Coronary artery (tissue), 2 donors: Measurements from ENCODE around the gene DYNLT2B.
"Not testable (repeated sequence)": the region's sequence is repeated elsewhere in the genome, so short reads cannot be mapped to it uniquely, and the experiment has no call there.

ENCODE experiments used
- DNase-seq: peaks from one replicate; pipeline ENCODE4 v3.0.0-alpha.2; 2017; ENCODE audit warnings: low spot score
- H3K27ac ChIP-seq, 2 donors: fragments of 200-600 bp; sonication (generic); one replicate each; pipeline ENCODE4 v1.5.1; 2016 to 2019
- H3K4me3 ChIP-seq: fragments of 200-600 bp; sonication (generic); 2 replicates; pipeline ENCODE4 v1.5.1; 2016; ENCODE audit warnings: mild to moderate bottlenecking, moderate library complexity
- TF ChIP-seq, protein P1 (sequence below): fragments of 200-600 bp; sonication (generic); IDR thresholded peaks from one replicate; pipeline ENCODE4 v1.5.1; 2019; ENCODE audit warnings: antibody characterized with exemption

The DYNLT2B gene

DNA sequence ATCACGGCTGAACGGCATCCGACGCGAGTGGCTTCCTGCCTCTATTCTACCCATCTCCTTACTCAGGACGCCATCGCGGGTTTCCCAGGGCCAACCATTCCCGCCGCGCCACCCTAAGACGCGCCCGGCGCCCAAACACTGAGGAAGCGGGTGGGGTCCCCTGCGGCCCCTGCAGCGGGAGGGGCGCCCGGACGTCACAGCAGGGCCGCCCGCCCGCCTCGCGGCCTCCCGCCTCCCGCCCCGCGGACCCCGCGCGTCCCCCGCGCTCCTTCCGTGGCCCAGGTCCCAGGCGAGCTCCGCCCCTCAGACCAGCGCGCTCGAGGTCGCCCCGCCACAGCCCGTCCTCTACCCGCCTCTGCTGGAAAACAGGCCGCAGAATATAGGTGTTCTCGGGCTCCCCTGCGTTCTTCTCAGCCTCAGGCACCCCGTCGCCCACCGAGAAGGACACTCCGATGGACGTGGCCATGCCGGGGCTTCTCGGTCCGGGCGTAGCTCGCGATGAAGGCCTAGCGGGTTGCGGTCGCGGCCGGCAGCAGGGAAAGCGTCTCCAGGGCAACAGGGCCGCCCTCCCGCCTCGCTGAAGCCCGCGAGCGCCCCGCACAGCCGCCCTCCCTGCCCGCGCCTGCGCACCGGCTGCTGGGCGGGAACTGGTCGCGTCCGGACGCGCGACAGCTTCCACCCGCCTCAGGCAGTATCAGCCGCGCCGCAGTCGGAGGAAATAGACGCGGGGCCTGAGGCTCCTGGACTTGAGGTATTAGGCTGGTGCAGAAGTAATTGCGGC lies at the start of gene DYNLT2B:
Gene DYNLT2B, minus strand, starts transcription at position 554 of the 781 bp plus-strand sequence. Its CDS starts 88 bp downstream, at position 466.
- peak within 1 kb of the TSS; percentile 91 for H3K4me3 ChIP-seq
- TF ChIP-seq, protein P1, sequence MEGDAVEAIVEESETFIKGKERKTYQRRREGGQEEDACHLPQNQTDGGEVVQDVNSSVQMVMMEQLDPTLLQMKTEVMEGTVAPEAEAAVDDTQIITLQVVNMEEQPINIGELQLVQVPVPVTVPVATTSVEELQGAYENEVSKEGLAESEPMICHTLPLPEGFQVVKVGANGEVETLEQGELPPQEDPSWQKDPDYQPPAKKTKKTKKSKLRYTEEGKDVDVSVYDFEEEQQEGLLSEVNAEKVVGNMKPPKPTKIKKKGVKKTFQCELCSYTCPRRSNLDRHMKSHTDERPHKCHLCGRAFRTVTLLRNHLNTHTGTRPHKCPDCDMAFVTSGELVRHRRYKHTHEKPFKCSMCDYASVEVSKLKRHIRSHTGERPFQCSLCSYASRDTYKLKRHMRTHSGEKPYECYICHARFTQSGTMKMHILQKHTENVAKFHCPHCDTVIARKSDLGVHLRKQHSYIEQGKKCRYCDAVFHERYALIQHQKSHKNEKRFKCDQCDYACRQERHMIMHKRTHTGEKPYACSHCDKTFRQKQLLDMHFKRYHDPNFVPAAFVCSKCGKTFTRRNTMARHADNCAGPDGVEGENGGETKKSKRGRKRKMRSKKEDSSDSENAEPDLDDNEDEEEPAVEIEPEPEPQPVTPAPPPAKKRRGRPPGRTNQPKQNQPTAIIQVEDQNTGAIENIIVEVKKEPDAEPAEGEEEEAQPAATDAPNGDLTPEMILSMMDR = no peak
- H3K27ac ChIP-seq = peak within 1 kb of the TSS; percentile 90 to 94
- DNase-seq = peak; percentile 88

DNA sequence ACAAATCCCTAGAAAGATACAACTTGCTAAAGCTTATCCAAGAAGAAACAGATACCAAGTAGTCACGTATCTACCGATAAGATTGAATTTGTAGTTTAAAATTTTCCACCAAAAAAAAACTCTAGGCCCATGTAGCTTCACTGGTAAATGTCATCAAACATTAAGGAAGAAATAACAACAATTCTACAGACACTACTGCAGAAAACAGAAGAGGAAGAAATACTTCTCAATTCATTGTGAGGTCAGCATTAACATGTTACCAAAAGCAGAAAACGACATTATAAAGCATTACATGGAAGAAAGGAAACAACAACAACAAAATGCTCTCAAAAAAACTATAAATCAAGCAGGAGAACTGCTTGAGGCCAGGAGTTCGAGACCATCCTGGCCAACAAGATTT lies 47.7 kb upstream of the DYNLT2B start:
- H3K27ac ChIP-seq = no peak overlapping the region
- H3K4me3 ChIP-seq = no peak overlapping the region
- TF ChIP-seq, protein P1 = no peak
- no peak for DNase-seq

DNA sequence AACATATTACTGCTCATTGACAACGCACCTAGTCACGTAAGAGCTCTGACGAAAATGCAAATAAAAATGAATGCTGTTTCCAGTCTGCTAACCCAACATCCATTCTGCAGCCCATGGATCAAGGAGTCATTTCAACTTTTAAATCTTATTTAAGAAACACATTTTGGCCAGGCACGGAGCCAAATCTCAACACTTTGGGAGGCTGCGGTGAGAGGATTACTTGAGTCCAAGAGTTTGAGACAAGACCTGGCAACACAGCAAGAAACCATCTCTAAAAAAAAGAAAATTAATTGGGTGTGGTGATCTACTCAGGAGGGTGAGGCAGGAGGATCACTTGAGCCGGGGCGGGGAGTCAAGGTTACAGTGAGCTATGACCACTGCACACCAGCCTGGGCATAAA lies 42.5 kb upstream of the DYNLT2B start:
- no peak for DNase-seq
- H3K27ac ChIP-seq = no peak overlapping the region
- TF ChIP-seq, protein P1 = no peak
- no peak overlapping the region for H3K4me3 ChIP-seq

DNA sequence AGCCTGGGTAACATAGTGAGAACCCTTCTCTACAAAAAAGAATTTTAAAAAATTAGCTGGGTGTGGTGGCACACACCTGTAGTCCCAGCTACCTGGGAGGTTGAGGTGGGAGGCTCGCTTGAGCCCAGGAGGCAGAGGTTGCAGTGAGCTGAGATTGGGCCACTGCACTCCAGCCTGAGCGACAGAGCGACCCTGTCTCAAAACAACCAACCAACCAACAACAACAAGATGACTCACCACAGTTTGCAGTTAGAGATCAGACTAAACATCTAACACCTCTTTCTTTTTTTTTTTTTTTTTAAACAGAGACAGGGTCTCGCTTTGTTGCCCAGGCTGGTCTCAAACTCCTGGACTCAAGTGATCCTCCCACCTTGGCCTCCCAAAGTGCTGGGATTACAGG lies 40.5 kb upstream of the DYNLT2B start:
- H3K27ac ChIP-seq, DNase-seq, H3K4me3 ChIP-seq: not testable (repeated sequence)

DNA sequence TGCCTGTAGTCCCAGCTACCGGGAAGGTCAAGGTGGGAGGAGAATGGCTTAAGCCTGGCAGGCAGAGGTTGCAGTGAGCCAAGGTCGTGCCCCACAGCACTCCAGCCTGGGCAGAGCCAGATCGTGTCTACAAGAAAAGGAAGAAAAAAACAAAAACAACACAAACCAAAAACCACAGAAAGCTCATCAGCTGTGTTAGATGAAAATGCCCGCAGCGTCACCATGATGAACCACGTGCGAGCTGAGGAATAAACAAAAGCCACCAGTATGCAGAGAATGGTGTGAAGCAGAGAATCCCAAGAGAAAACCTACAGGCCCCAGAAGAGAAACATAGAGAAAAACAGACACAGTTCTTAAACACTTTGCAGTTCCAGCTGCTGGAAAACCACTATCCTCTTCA lies 39.9 kb upstream of the DYNLT2B start:
- DNase-seq = no peak
- Histone ChIP-seq H3K4me3 (no peak overlapping the region), H3K27ac (no peak overlapping the region)
- TF ChIP-seq, protein P1 = no peak

DNA sequence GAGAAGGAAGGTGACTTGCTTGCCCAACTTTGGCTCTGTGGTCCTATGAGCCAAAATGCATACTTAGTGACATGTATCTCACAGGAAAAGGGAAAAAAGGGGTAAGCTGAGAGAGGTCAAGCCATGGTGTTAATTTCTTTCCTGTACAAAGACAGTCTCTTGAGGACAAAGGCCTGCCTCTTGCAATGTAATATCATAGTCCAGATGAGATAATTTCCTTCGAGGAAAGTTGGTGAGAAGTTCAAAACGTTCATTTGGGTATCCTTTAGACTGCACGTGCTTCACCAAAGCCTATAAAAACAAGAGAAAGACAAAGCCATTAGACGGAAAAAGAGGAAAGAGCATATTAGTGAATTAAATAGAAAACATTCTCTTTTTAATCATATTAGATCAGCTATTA lies 38.5 kb upstream of the DYNLT2B start:
- DNase-seq = no peak
- H3K27ac ChIP-seq = no peak overlapping the region
- H3K4me3 ChIP-seq = no peak overlapping the region
- TF ChIP-seq, protein P1 = no peak

DNA sequence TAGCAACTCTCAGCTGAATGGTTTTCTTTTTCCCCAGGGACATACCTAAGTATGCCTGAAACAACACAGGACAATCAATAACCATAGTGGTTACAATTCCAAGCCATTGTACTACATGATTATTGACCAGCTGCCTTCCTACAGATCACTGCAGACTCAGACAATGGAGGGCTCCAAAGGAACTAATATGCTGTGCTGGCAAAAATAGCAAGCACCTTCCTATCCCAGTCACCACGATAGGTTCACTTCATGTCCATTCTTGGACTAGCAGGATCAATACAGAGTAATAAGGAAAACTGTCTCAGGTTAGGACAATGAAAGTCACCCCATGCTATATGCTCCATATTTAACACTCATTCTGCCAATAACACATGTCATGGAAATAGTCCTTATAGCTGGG lies 37.6 kb upstream of the DYNLT2B start:
- TF ChIP-seq, protein P1 = no peak
- no peak for DNase-seq
- H3K4me3 ChIP-seq = no peak overlapping the region
- H3K27ac ChIP-seq = no peak overlapping the region
